MV-4-11 (cell line): Measurements from ENCODE around the gene C1orf159.
"Not testable (repeated sequence)": the region's sequence is repeated elsewhere in the genome, so short reads cannot be mapped to it uniquely, and the experiment has no call there.

Source experiments
- DNase-seq: peaks from one replicate; lab custom pipeline; 2025; lab: John Stamatoyannopoulos, UW

The C1orf159 gene

GRCh38 chr1:1115786-1116700, at the start of gene C1orf159:
Gene C1orf159, minus strand, starts transcription at chr1:1116089. Its CDS starts 24,546 bp downstream, at chr1:1091543.
- peak; percentile 97 for DNase-seq

DNA sequence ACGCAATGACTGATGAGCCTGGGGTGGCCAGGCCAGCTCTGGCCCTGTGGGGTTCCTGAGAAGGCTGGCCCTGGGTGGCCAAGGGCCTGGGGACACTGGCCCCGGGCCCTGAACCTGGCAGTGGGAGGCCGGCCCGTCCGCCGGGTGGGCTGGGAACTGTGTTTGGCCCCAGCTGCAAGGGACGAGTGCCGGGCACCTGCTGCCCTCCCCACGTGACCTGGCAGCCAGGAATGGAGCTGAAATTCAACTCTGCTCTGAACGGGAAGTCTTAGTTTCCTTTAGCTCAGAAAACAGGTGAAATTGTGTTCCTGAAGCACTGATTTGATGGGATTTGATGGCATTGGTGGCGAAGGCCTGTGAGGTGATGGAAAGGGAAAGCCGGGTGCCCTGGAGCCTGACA, 49.6 kb upstream of the C1orf159 start:
- DNase-seq: no peak

DNA sequence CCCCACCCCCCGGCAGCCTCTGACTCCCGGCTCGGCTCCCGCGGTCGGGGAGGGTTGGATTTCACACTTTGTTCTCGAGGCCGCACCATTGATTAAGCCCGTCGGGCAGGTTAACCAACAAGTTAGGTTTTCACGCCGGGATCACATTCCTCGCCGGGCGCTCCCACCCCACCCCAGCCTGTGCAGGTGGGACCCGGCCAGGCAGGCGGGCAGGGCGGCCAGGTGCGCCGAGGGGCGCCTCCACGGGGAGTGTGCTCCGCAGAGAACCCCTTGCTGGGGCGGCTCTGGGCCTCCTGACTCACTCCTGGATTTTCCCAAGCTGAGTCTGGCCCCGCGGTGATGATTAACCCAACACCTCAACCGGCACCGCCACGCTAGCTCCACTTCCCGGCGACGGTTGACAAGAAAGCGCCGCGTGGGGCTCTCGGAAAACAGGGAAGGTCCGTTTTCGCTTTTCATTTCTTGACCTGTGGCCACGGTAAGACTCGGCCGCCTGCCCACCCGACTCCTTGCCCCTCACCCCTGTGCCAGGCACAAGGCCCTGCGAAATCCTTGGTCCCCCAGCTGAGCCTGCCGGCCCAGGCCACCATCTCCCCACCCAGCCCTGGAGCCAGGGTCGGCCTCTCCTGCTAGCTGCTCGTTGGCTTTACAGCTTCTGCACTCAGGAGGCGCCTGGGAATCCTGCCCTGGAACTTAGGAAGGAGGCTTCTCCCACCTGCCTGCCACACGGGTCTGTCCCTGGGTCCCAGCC, 49.0 kb upstream of the C1orf159 start:
- no peak for DNase-seq

- no peak for DNase-seq
Measured at GRCh38 chr1:1164361-1164700, 48.4 kb upstream of the C1orf159 start.

GRCh38 chr1:1163538-1164070, 47.7 kb upstream of the C1orf159 start:
- DNase-seq: no peak

DNA sequence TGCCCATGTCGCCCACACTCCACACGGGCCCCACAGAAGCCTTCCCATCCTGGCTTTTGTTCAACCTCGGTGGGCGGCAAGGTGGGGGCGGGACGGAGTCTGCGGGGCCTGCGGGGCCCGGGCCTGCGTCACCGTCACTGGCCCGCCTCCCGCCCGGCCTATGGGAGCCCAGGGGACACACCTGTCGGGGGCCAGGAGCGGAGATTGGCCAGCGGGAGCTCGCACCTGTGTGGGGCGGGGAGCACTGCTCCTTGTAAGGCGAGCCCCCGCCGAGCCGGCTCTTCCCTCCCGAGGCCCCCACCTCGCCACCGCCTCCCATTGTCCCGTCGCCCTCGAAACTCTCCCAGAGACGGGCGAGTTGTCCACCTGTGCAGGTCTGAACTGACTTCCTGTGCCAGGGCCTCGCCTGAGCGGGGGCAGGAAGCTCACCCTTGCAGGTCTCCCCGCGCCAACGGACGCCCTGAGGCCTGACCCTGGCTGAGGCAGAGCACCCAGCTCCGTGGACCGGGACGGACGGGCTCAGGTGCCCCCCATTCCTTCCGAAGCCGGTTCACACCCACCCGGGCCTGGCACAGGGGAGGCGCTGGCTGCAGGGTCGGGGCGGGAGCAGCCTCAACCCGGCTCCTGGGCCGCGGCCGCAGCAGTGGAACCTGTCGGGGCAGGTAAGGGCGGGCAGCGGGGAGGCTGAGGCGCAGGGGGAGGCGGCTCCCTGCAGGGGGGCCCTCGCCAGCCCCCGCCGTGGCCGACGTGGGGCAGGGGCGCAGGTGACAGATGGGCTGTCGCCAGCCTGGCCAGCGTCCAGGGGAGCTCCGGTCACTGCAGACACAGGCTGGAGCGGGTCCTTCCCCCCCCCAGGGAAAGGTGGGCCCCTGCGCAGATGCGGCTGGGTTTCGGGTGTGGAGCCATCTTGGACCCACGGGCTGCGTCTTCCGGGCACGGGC, 47.0 kb upstream of the C1orf159 start:
- DNase-seq: no peak

DNA sequence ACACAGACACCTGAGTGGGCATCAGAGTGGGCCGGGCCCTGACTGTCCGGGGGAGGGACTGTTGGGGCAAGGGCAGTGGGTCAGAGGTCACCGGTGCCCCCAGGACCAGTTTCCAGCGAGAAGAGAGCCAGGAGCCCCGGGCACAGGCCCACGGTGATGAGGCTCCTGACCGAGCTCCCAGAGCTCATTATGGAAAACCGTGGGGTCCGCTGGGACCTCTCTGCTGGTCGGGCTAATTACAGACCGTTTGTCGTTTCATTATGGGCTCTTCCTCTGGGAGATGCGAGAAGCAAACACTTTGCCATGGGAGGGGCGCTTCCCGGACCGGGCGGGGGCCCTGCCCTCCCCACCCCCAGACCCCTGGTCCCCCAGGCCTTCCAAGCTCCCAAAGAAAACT, 45.8 kb upstream of the C1orf159 start:
- DNase-seq: no peak

GRCh38 chr1:1161078-1161682, 45.3 kb upstream of the C1orf159 start:
- DNase-seq: no peak

DNA sequence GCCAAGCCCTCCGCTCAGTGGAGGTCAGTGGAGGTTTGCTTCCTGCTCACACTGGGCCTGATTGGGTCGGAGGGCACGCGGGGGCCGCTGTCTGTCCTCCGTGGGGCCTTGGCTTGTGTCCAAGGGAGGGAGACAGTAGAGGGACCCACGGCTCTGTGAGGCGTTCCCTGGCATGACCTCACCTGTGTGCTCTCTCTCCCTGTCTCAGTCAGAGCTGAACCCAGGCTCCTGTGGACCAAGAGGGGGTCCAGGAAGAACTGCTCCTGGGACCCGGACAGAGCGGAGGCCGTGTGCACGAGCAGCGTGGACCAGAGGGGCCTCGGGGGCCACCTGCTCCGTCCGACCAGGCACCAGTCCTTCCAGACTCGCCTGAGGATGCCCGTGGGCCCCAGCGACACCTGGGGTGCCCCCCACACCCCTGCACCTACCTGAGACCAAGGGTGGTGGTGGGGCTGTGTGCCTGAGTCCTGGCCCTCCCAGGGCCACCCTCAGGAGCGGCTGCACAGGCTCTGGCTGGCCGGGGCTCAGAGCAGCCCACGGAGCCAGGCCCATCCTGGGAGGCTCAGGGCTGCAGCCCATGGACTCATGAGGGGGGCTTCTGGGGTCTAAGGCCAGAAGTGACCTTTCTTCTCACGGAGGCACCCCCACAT, 44.5 kb upstream of the C1orf159 start:
- DNase-seq: no peak

DNA sequence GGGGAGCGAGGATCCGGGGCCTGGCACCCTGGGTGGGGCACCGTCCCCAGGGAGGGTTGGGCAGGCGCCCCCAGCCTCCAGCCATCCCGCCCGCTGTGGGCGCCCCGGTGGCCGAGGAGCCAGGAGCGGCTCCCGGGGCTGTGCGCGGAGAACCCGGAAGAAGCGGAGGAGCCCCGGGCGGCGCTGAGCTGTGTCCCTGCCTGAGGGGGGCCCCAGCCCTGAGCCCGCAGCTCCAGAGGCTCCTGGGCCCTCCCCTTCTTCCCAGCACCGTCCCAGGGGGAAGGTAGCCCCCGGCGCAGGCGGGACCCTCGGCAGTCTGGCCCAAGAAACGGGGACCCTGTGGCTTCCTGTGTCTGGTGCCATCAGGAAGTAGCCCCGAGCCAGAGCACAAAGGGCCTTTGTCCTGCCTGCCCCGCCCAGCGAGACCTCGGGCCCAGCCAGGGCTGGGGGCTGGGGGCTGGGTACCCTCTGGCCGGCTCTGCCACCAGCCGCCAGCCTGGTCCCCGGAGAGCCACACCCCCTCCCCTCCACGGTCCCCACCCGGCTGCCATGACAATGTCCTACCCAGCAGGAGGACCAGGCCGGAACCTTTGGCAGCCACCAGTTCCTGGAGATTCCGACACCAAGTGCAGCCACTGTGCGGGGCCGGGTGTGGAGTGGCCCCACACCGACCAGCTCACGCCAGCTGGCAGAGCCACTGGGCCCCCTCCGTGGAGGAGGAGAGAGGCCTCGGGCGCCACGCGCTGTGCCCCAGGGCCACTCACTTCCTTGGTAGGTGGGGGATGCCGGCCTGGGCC, 42.2 kb upstream of the C1orf159 start:
- no peak for DNase-seq

GRCh38 chr1:1157426-1157913, 41.6 kb upstream of the C1orf159 start:
- peak; percentile 80 for DNase-seq

- DNase-seq: no peak
Measured at GRCh38 chr1:1157033-1157365, 41.1 kb upstream of the C1orf159 start.

DNA sequence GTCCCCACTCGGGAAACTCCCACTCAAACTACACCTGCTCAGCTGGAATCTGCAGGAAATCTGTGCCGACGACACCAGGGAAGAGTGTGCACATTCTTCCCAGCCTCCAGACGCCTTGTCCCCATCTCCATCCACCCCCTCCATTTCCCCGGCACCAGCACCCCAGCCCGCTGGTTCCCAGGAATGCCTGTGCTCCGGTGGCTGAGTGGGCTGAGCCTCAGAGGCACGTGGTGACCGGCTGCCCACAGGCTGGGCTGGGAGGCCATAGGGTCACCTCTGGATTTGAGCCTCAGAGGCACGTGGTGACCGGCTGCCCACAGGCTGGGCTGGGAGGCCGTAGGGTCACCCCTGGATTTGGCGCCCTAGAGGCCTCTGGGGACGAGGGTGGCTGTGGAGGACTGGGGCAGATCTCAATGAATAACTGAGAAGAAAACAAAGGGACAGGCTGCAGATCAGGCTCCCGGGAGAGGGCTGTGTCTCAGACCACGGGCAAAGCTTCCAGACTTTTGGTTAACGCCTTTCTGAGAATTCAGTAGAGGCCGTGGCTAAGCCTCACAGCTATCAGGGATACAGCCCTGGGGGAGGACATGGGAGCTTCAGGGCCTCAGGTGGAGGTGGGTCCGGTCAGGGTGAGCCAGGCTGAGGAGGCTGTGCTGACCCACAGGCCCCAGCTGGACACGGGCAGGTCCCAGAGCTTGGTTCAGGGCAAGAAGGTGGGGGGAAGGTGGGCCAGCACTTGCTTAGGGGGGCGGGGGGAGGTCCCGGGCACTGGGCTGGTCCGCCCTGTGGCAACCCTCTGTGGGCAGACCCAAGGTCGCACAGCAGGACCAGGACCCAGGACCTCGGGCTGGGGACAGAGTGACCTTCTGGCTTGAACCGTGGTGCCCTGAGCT, 40.5 kb upstream of the C1orf159 start:
- no peak for DNase-seq

- no peak for DNase-seq
Measured at GRCh38 chr1:1155258-1155657, 39.4 kb upstream of the C1orf159 start.

DNA sequence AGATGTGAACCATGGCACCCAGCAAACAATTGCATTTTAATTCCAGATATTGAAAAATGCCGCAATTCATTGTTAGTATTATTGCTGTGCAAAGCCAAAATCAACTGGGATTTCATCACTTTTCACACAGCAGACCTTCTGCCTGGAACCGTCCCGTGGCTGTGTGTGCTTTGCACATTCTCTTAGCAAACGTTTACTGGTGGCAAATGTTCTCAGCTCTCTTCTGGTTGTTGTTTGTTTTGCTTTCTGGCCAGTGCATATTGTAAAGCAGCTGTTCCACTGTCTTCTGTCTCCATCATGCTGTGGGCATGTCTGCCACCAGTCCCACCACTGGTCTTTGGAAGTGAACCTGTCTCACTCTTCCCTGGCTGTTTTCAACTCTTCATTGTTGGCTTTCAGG, 38.0 kb upstream of the C1orf159 start:
- no peak for DNase-seq

DNA sequence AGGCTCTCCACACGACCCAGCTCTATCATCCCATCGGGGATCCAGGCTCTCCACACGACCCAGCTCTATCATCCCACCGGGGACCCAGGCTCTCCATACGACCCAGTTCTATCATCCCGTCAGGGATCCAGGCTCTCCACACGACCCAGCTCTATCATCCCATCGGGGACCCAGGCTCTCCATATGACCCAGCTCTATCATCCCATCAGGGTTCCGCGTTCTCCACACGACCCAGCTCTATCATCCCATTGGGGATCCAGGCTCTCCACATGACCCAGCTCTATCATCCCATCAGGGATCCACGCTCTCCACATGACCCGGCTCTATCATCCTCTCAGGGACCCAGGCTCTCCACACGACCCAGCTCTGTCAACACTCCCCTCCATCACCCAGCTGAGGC, 37.3 kb upstream of the C1orf159 start:
- DNase-seq: not testable (repeated sequence)

- not testable (repeated sequence) for DNase-seq
Measured at GRCh38 chr1:1152431-1152830, 36.5 kb upstream of the C1orf159 start.

DNA sequence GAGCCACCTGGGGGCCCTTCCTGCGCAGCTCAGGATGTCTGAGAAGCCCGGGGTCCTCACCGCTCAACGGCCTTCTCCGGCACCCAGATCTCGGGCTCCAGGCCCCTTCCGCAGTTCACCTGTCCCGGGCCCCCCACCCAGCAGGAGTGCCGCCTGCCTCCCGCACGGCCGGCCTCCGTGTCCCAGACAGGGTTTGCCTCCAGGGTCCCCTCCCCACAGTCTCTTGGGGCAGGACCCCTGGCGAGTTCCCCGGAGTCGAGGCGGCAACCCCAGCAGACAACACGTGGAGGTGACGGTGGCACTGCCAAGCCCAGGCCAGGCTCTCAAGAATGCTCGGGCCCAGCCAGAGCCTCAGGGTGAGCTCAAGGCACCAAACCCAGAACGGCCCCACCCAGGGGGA, 35.4 kb upstream of the C1orf159 start:
- DNase-seq: no peak

DNA sequence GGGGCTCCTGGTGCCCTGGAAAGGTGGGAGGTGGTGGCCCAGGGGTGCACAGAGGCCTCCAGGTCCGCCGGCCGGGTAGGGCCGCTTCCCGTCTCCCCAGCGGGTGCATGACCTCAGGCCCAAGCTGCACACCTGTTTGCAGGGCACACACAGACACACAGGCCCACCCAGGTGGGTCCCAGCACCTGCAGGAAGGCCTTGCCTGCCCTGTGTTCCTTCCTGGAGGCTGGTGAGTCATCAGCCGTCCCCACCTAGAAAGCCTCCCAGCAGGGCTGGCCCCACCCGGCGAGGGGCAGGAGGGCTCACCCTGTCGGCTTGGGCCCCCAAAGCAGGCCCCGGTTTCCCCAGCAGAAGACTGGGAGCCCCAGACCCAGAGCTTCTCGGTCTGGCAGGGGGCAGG, 34.2 kb upstream of the C1orf159 start:
- DNase-seq: no peak
